SH-SY5Y (cell line): ENCODE measurements around the gene COBL.

Experiments used
- GATA2 ChIP-seq: IDR thresholded peaks from 2 replicates; pipeline ENCODE4 v1.6.1; 2011; ENCODE audit warnings: mild to moderate bottlenecking, low read depth, low read length
- GATA3 ChIP-seq: IDR thresholded peaks from 2 replicates; pipeline ENCODE4 v1.6.1; 2011; ENCODE audit warnings: low read depth, mild to moderate bottlenecking, low read length, moderate library complexity

Gene COBL

GRCh38 chr7:51249991-51250390 is 66.6 kb downstream of the COBL start:
- no peak for TF ChIP-seq GATA2
- no peak for TF ChIP-seq GATA3

- TF ChIP-seq GATA2 (no peak), GATA3 (no peak)
Measured at GRCh38 chr7:51249187-51249945, 67.2 kb downstream of the COBL start.

DNA sequence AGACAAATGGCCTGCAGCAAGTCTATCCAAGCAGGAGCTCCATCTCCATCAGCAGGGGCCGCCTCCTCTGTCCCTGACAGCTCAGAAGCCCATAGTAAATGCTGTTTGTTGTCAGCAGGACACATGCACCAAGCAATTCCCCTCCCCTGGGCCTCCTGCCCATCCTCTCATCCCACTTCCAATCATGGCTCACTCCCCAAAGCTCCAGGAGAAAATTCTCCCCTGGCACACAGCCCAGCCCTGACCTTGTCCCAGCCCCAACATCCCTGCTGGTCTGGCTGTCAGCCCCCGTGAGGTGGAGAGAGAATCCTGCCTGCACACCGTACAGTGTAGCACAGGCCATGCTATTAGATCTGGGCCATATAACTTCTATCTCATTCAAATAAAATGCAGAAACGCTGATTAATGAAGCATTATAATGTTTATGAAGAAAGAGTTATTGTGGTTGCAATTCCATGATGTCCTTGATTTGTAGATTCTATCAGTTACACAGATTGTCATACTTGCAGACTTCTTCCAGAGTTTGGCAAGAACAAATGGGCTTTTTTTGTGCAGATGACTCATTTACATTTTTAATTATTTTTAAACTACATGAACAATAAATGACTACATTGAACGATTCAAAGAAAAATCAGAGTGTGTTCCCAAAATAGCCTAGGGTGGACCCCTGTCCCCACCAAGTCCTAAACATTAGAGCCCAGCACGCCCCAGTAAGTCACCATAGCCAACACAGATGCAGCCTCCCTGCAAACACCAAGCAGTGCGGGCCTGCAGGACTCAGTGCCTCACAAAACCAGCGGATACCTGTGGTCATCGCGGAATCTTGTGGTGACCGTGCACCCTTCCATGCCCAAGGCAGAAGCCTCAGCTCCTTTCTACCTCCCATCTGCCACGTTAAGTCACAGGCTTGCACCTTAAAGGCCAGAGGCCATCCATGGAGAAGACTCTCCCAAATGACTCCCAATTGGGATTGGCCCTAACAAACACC is 70.1 kb downstream of the COBL start:
- TF ChIP-seq GATA2 (no peak), GATA3 (no peak)

- TF ChIP-seq GATA3 (no peak), GATA2 (no peak)
Measured at GRCh38 chr7:51244885-51245284, 71.7 kb downstream of the COBL start.

GRCh38 chr7:51244053-51244452 is 72.6 kb downstream of the COBL start:
- TF ChIP-seq GATA2 (no peak), GATA3 (no peak)

GRCh38 chr7:51243631-51244030 is 73.0 kb downstream of the COBL start:
- no peak for TF ChIP-seq GATA2
- no peak for TF ChIP-seq GATA3

- TF ChIP-seq GATA3 (no peak), GATA2 (no peak)
Measured at GRCh38 chr7:51242881-51243518, 73.6 kb downstream of the COBL start.

- TF ChIP-seq GATA2 (no peak), GATA3 (no peak)
Measured at GRCh38 chr7:51242007-51242691, 74.5 kb downstream of the COBL start.

GRCh38 chr7:51240868-51241267 is 75.7 kb downstream of the COBL start:
- TF ChIP-seq GATA2: no peak
- no peak for TF ChIP-seq GATA3

DNA sequence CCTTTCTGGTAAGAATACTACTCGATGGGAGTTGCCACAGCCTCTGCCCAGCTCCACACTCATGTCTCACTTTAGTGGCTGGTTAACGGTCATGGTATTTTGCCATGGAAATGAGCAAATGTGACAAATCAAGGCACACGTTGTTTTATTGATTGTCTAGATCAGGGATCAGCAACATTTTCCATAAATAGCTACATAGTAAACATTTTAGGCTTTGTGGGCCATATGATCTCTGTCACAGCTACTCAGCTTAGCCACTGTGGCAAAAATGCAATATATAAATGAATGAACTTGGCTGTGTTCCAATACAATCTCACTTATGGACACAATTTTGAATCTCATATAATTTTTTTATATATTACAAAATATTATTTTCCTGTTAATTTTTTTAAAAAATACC is 76.9 kb downstream of the COBL start:
- TF ChIP-seq GATA2 (no peak), GATA3 (no peak)

DNA sequence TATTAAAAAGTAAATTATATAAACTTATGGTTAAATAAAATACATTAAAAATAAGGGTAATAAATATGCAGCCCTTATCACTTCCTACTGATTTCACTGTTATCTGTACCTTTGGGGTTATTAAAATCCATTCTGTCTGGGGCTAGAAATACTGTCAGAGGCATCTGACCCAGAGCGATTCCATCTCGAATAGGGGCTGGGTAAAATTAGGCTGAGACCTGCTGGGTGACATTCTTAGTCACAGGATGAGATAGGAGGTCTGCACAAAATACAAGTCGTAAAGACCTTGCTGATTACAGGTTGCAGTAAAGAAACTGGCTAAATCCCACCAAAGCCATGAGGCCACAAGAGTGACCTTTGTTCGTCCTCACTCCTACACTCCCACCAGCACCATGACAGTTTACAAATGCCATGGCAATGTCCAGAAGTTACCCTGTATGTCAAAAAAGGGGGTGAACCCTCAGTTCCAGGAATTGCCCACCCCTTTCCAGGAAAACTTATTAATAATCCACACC is 77.6 kb downstream of the COBL start:
- no peak for TF ChIP-seq GATA2
- no peak for TF ChIP-seq GATA3

- TF ChIP-seq GATA2 (no peak), GATA3 (no peak)
Measured at GRCh38 chr7:51237446-51238133, 79.0 kb downstream of the COBL start.
